Lower lobe of right lung (tissue), 2 donors: Measurements from ENCODE around the gene CDH9. TPM values are rescaled to one million over a fixed set of nuclear protein-coding genes. Genes with fewer than 3 reads are reported as not detected.

Source experiments
- ATAC-seq, 2 donors: fragments of 200-7000 bp; cut with Tn5 transposase; one replicate each; pipeline ENCODE4 v1.9.1; 2020 to 2022; ENCODE audit warnings: mild to moderate bottlenecking in 2 of 2, moderate library complexity in 2 of 2
- DNase-seq: peaks from one replicate; pipeline ENCODE4 v3.0.0-alpha.2; 2020
- H3K27ac ChIP-seq: fragments of 200-600 bp; one replicate; pipeline ENCODE4 v1.8.0; 2022
- H3K27me3 ChIP-seq: fragments of 200-600 bp; one replicate; pipeline ENCODE4 v1.8.0; 2022; ENCODE audit warnings: low read depth
- H3K36me3 ChIP-seq: fragments of 200-600 bp; one replicate; pipeline ENCODE4 v1.8.0; 2022; ENCODE audit warnings: mild to moderate bottlenecking
- H3K4me1 ChIP-seq: fragments of 200-600 bp; one replicate; pipeline ENCODE4 v1.8.0; 2022
- H3K4me3 ChIP-seq: fragments of 200-600 bp; one replicate; pipeline ENCODE4 v1.8.0; 2022; ENCODE audit warnings: mild to moderate bottlenecking
- H3K9me3 ChIP-seq: fragments of 200-600 bp; one replicate; pipeline ENCODE4 v1.8.0; 2022
- intact Hi-C: fragments of 100-400 bp; cut with DNase I; formaldehyde crosslinking; loops from one replicate; pipeline ENCODE4 v1.11.0; 2022
- total RNA-seq: library from RNA; stranded (reverse); fragmentation: NEBNext Ultra II Directional; extraction: Animal tissue kit (Norgen Biotek cat#: 25700); gene quantifications from one replicate; pipeline ENCODE4 v1.2.1, GENCODE V29; 2021
- TF ChIP-seq, protein P1 (sequence below): fragments of 200-600 bp; IDR thresholded peaks from one replicate; pipeline ENCODE4 v1.8.0; 2022; ENCODE audit warnings: antibody characterized with exemption, mild to moderate bottlenecking
- donor health status: DM: no; HTN: yes; CAD: no; lungs with severe emphysema.

CDH9 gene
- total RNA-seq, 1 donor from 2014 or later = not detected

DNA sequence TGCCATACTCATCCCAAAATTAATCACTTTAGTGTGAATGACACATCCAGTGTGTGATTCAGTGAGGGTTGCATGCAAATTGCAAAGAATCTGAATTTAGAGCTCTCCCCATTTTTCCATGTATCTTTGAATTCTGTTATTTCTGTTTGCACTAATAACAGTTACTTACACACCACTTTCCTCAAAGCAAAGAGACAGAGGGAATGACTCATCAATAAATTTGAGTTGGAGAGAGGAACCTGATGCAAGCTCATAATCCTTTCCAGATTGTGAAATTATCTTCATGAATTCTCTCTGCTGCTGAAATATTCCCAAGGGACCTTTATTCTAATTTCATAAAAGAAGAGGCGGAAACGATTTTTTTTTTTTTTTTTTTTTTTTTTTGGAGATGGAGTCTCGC lies 204.8 kb downstream of the CDH9 start:
- no peak for ATAC-seq
- Histone ChIP-seq H3K4me1 (no peaks in the 10 kb centered on the region), H3K9me3 (no peaks in the 10 kb centered on the region), H3K4me3 (no peak overlapping the region), H3K27me3 (no peaks in the 10 kb centered on the region), H3K36me3 (no peaks in the 10 kb centered on the region), H3K27ac (no peak overlapping the region)
- TF ChIP-seq, protein P1, sequence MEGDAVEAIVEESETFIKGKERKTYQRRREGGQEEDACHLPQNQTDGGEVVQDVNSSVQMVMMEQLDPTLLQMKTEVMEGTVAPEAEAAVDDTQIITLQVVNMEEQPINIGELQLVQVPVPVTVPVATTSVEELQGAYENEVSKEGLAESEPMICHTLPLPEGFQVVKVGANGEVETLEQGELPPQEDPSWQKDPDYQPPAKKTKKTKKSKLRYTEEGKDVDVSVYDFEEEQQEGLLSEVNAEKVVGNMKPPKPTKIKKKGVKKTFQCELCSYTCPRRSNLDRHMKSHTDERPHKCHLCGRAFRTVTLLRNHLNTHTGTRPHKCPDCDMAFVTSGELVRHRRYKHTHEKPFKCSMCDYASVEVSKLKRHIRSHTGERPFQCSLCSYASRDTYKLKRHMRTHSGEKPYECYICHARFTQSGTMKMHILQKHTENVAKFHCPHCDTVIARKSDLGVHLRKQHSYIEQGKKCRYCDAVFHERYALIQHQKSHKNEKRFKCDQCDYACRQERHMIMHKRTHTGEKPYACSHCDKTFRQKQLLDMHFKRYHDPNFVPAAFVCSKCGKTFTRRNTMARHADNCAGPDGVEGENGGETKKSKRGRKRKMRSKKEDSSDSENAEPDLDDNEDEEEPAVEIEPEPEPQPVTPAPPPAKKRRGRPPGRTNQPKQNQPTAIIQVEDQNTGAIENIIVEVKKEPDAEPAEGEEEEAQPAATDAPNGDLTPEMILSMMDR = no peak
- intact Hi-C loops = no loop called here
- no peak for DNase-seq
